IPS DF 4.7 (cell line): Measurements from ENCODE around the gene ATP7B.
"Not testable (repeated sequence)": the region's sequence is repeated elsewhere in the genome, so short reads cannot be mapped to it uniquely, and the experiment has no call there.

ENCODE experiments used
- DNase-seq: peaks from one replicate; pipeline ENCODE4 v3.0.0-alpha.2; 2013; ENCODE audit warnings: low spot score; ENCODE audit errors: extremely low read depth

Gene ATP7B

GRCh38 chr13:52006523-52007245 is 4.6 kb downstream of the ATP7B start:
- DNase-seq = no peak

GRCh38 chr13:52005841-52006522 is 5.3 kb downstream of the ATP7B start:
- DNase-seq = no peak

- DNase-seq = no peak
Observed at GRCh38 chr13:52004511-52005170, 6.6 kb downstream of the ATP7B start.

- no peak for DNase-seq
Observed at GRCh38 chr13:52003541-52003940, 7.7 kb downstream of the ATP7B start.

GRCh38 chr13:52002361-52002760 is 8.9 kb downstream of the ATP7B start:
- DNase-seq = no peak

GRCh38 chr13:52001120-52001731 is 10.0 kb downstream of the ATP7B start:
- DNase-seq = no peak

- DNase-seq = no peak
Observed at GRCh38 chr13:51999921-52000320, 11.3 kb downstream of the ATP7B start.

- no peak for DNase-seq
Observed at GRCh38 chr13:51999510-51999911, 11.7 kb downstream of the ATP7B start.

GRCh38 chr13:51998723-51999509 is 12.3 kb downstream of the ATP7B start:
- DNase-seq = no peak

GRCh38 chr13:51997641-51998330 is 13.5 kb downstream of the ATP7B start:
- no peak for DNase-seq

- DNase-seq = no peak
Observed at GRCh38 chr13:51997186-51997585, 14.1 kb downstream of the ATP7B start.

- no peak for DNase-seq
Observed at GRCh38 chr13:51996641-51997040, 14.6 kb downstream of the ATP7B start.

GRCh38 chr13:51995677-51996551 is 15.3 kb downstream of the ATP7B start:
- DNase-seq = no peak

- DNase-seq = no peak
Observed at GRCh38 chr13:51993713-51994112, 17.5 kb downstream of the ATP7B start.

- DNase-seq = no peak
Observed at GRCh38 chr13:51988988-51989618, 22.1 kb downstream of the ATP7B start.

GRCh38 chr13:51984904-51985303 is 26.3 kb downstream of the ATP7B start:
- DNase-seq = not testable (repeated sequence)

GRCh38 chr13:51983292-51983691 is 28.0 kb downstream of the ATP7B start:
- DNase-seq = not testable (repeated sequence)

- DNase-seq = no peak
Observed at GRCh38 chr13:51981355-51981754, 29.9 kb downstream of the ATP7B start.

GRCh38 chr13:51980908-51981307 is 30.3 kb downstream of the ATP7B start:
- DNase-seq = no peak
